HepG2 (cell line): Measurements from ENCODE around the gene CAPN7. TPM values are rescaled to one million over a fixed set of nuclear protein-coding genes. Genes with fewer than 3 reads are reported as not detected.

Experiments
- AGO2 ChIP-seq: fragments of 200-400 bp; formaldehyde crosslinking; optimal IDR thresholded peaks from 2 replicates; pipeline ENCODE3; 2017; ENCODE audit warnings: mild to moderate bottlenecking, low read depth, low read length, moderate library complexity
- ARID4A ChIP-seq: sonication (generic); formaldehyde crosslinking; IDR thresholded peaks from 2 replicates; pipeline ENCODE4 v1.5.0; 2020; ENCODE audit warnings: mild to moderate bottlenecking, missing genetic modification reagents, borderline replicate concordance
- DZIP1 ChIP-seq: sonication (generic); formaldehyde crosslinking; IDR thresholded peaks from 2 replicates; pipeline ENCODE4 v1.5.0; 2020; ENCODE audit warnings: mild to moderate bottlenecking, missing genetic modification reagents
- EEA1 ChIP-seq: sonication (generic); formaldehyde crosslinking; IDR thresholded peaks from 2 replicates; pipeline ENCODE4 v1.5.1; 2020; ENCODE audit warnings: mild to moderate bottlenecking, missing genetic modification reagents, borderline replicate concordance
- FLYWCH1 ChIP-seq: sonication (generic); formaldehyde crosslinking; IDR thresholded peaks from 2 replicates; pipeline ENCODE4 v1.8.1; 2023; ENCODE audit warnings: mild to moderate bottlenecking, missing genetic modification reagents
- GATAD1 ChIP-seq: IDR thresholded peaks from 2 replicates; pipeline ENCODE4 v1.6.1; 2016; ENCODE audit warnings: missing genetic modification reagents, missing compliant biosample characterization
- HOXD1 ChIP-seq: sonication (generic); formaldehyde crosslinking; IDR thresholded peaks from 2 replicates; pipeline ENCODE4 v1.5.0; 2020; ENCODE audit warnings: missing genetic modification reagents
- MAFF ChIP-seq: IDR thresholded peaks from 2 replicates; pipeline ENCODE4 v1.6.1; 2011; ENCODE audit warnings: low read depth, low read length, improper control_type of control experiment
- PBX3 ChIP-seq: sonication (generic); formaldehyde crosslinking; IDR thresholded peaks from 2 replicates; pipeline ENCODE4 v1.8.1; 2023; ENCODE audit warnings: missing genetic modification reagents, inconsistent platforms, borderline replicate concordance
- PRDM4 ChIP-seq: sonication (generic); formaldehyde crosslinking; IDR thresholded peaks from 2 replicates; pipeline ENCODE4 v1.9.0; 2021; ENCODE audit warnings: missing genetic modification reagents, borderline replicate concordance
- PTBP1 ChIP-seq: fragments of 200-400 bp; formaldehyde crosslinking; IDR thresholded peaks from 2 replicates; pipeline ENCODE4 v1.6.1; 2018; ENCODE audit warnings: low read length, low read depth; ENCODE audit not compliant: poor library complexity, severe bottlenecking
- RFX3 ChIP-seq: IDR thresholded peaks from 2 replicates; pipeline ENCODE4 v1.6.1; 2016; ENCODE audit warnings: missing biosample characterization, missing genetic modification reagents
- TOPORS ChIP-seq: sonication (generic); formaldehyde crosslinking; IDR thresholded peaks from 2 replicates; pipeline ENCODE4 v1.8.0; 2023; ENCODE audit warnings: mild to moderate bottlenecking, missing genetic modification reagents
- ZNF180 ChIP-seq: sonication (generic); formaldehyde crosslinking; IDR thresholded peaks from 2 replicates; pipeline ENCODE4 v1.4.0; 2020; ENCODE audit warnings: low read depth, missing genetic modification reagents, borderline replicate concordance
- ZNF260 ChIP-seq: sonication (generic); formaldehyde crosslinking; IDR thresholded peaks from 2 replicates; pipeline ENCODE4 v1.4.0; 2020; ENCODE audit warnings: missing genetic modification reagents, low read depth, mild to moderate bottlenecking, borderline replicate concordance
- ZNF317 ChIP-seq: sonication (generic); formaldehyde crosslinking; IDR thresholded peaks from 2 replicates; pipeline ENCODE4 v1.5.0; 2020; ENCODE audit warnings: mild to moderate bottlenecking, missing genetic modification reagents
- ZNF382 ChIP-seq: sonication (generic); formaldehyde crosslinking; IDR thresholded peaks from 2 replicates; pipeline ENCODE4 v1.5.0; 2020; ENCODE audit warnings: missing genetic modification reagents, mild to moderate bottlenecking, borderline replicate concordance
- ZNF792 ChIP-seq: IDR thresholded peaks from 2 replicates; pipeline ENCODE4 v1.6.1; 2016
- ZNF850 ChIP-seq: sonication (generic); formaldehyde crosslinking; conservative IDR thresholded peaks from 2 replicates; pipeline ENCODE4 v1.9.0; 2021; ENCODE audit warnings: mild to moderate bottlenecking, missing genetic modification reagents
- polyA plus RNA-seq, 8 experiments: library from polyadenylated mRNA; depleted of rRNA in 3 of 8; stranded (reverse) in 7 of 8; unstranded in 1 of 8; fragments of >200 nt; fragmentation: Illumina TruSeq in 4 of 8; extraction: Trizol in 4 of 8; gene quantifications; 2 replicates each; pipeline versions ENCODE4 v1.2.1 to v1.2.3, GENCODE V29; 2011 to 2016; ENCODE audit warnings: low read depth in 4 of 8, missing spikeins in 1 of 8, mixed read lengths in 1 of 8; ENCODE audit not compliant: insufficient read depth in 1 of 8
- total RNA-seq, 5 experiments: library from RNA; depleted of rRNA; stranded (reverse); fragments of >200 nt; fragmentation: Illumina TruSeq; extraction: Trizol; gene quantifications; 2 replicates each; pipeline ENCODE4 v1.2.3, GENCODE V29; 2016; ENCODE audit warnings: low read depth in 1 of 5

The CAPN7 gene
- total and polyA plus RNA-seq, 2 of the 13 experiments (the other 11 are each of a cell fraction or from before 2014, with no cell fraction given): 16.7 to 36.8 TPM

GRCh38 chr3:15205934-15206661 lies at the start of gene CAPN7 (continued):
- TF ChIP-seq FLYWCH1 (CRISPR knock-in tag) (no peak), ZNF317 (no peak; the same call in 1 of the 2 replicates), ZNF382 (CRISPR knock-in tag) (no peak), GATAD1 (CRISPR knock-in tag) (peak; percentile 38; the same call in 1 of the 2 replicates), DZIP1 (CRISPR knock-in tag) (peak; percentile 46; the same call in 1 of the 2 replicates), ZNF792 (CRISPR knock-in tag) (no peak; the same call in 1 of the 2 replicates), AGO2 (peak; percentile 83), PTBP1 (no peak), PBX3 (no peak; the same call in 1 of the 2 replicates), ZNF850 (CRISPR knock-in tag) (no peak), ARID4A (CRISPR knock-in tag) (peak; percentile 95), TOPORS (CRISPR knock-in tag) (peak; percentile 66; the same call in 1 of the 2 replicates), MAFF (no peak), ZNF260 (no peak), HOXD1 (peak; percentile 71), ZNF180 (CRISPR knock-in tag) (no peak), EEA1 (CRISPR knock-in tag) (0 out of 2 replicates have a peak, but pooled peaks have one; percentile 74), RFX3 (CRISPR knock-in tag) (no peak), PRDM4 (CRISPR knock-in tag) (no peak)
